ENCODE data around the gene RIMS3. TPM values are rescaled to one million over a fixed set of nuclear protein-coding genes. Genes with fewer than 3 reads are reported as not detected.

Gene RIMS3
- total RNA-seq, 1 experiment from 2014 or later: 5.7 TPM

DNA sequence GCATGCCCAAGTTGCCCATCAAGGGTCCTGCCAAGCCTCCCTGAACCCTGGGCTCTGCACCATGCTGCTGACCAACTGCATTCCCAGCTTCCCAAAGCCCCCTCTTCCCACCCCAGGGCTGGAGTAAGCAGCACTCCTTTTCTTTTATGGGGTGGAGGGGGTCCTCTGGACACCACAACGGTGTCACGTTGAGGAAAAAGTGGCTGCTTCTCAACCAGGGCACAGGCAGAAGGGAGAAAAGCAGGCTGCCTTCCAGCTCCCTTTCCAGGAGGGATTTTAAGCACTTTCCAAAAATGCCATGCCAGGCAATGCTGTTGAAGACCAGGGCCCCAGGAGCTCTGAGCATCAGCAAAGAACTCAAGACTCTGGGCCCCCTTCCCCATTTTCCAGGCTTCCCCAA lies 691 bp downstream of the RIMS3 start:
- H3K4me3 ChIP-seq (ENCODE audit: low read depth in 2 of 2, low read length in 2 of 2): peak overlapping the region; percentile 20 to 53; a peak in 3 of 4 replicates
- no peak for DNase-seq (ENCODE audit: low read depth, low spot score)
- ChIA-PET POLR2A (interaction anchor here (0.6 kb wide), 2 partner anchors 83 to 276 kb away, joined by 6 to 12 read pairs; no protein-coding TSS in a partner anchor), CTCF (interaction anchor here (0.6 kb wide), 1 partner anchor 1469 kb away, joined by 3 read pairs; no protein-coding TSS in a partner anchor)
- no peaks in the 10 kb centered on the region for H3K9me3 ChIP-seq (ENCODE audit: control insufficient read depth, insufficient read depth, low read depth, low read length)
- BruUV-seq (replicated peaks): no TSS peak
- H3K36me3 ChIP-seq (ENCODE audit: control insufficient read depth, insufficient read depth, low read length): no peaks in the 10 kb centered on the region
- intact Hi-C loops (cut with micrococcal nuclease; ENCODE audit: unreplicated experiment) (loop anchor here (5.0 kb wide), 1 partner anchor 52 kb away; no protein-coding TSS in a partner anchor), in situ Hi-C loops (cut with HindIII; ENCODE audit: low pct_unique_long_range_greater_than_20kb, low sequenced_read_pairs) (no loop called here)
- TF ChIP-seq, protein P1, sequence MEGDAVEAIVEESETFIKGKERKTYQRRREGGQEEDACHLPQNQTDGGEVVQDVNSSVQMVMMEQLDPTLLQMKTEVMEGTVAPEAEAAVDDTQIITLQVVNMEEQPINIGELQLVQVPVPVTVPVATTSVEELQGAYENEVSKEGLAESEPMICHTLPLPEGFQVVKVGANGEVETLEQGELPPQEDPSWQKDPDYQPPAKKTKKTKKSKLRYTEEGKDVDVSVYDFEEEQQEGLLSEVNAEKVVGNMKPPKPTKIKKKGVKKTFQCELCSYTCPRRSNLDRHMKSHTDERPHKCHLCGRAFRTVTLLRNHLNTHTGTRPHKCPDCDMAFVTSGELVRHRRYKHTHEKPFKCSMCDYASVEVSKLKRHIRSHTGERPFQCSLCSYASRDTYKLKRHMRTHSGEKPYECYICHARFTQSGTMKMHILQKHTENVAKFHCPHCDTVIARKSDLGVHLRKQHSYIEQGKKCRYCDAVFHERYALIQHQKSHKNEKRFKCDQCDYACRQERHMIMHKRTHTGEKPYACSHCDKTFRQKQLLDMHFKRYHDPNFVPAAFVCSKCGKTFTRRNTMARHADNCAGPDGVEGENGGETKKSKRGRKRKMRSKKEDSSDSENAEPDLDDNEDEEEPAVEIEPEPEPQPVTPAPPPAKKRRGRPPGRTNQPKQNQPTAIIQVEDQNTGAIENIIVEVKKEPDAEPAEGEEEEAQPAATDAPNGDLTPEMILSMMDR (IDR thresholded peaks at IDR 0.05): no peak
- TF ChIP-seq POLR2AphosphoS5 (IDR thresholded peaks at IDR 0.05; ENCODE audit: low read depth, low read length): no peak
- no peak for TF ChIP-seq TCF7L2 (IDR thresholded peaks at IDR 0.05; ENCODE audit: low read depth, low read length)
- TF ChIP-seq REST (IDR thresholded peaks at IDR 0.05; ENCODE audit: insufficient read depth in 1 of 2, low read depth in 2 of 2, low read length in 1 of 2): no peak
- TF ChIP-seq SIN3A (IDR thresholded peaks at IDR 0.05; ENCODE audit: borderline replicate concordance, insufficient read depth, low read depth, low read length): no peak
- H3K27ac ChIP-seq (ENCODE audit: low read length): no peak overlapping the region
- no peaks in the 10 kb centered on the region for H3K27me3 ChIP-seq (ENCODE audit: control insufficient read depth, insufficient read depth, low read length)
- ATAC-seq: no peak
- H3K4me1 ChIP-seq (ENCODE audit: control insufficient read depth, insufficient read depth, low read length): peaks cover 5% of the 10 kb centered on the region

GRCh38 chr1:40664167-40664537 lies 1.3 kb downstream of the RIMS3 start:
- peaks cover 5% of the 10 kb centered on the region for H3K4me1 ChIP-seq (ENCODE audit: control insufficient read depth, insufficient read depth, low read length)
- DNase-seq (ENCODE audit: low read depth, low spot score) (no peak), ATAC-seq (no peak)
- intact Hi-C loops (cut with micrococcal nuclease; ENCODE audit: unreplicated experiment): no loop called here
- ChIA-PET POLR2A (no interaction called here), CTCF (no interaction called here)
- no TSS peak for BruUV-seq (replicated peaks)
- in situ Hi-C loops (cut with HindIII; ENCODE audit: low pct_unique_long_range_greater_than_20kb, low sequenced_read_pairs): no loop called here
- no peak overlapping the region for H3K4me3 ChIP-seq (ENCODE audit: low read depth in 2 of 2, low read length in 2 of 2)
- no peaks in the 10 kb centered on the region for H3K27me3 ChIP-seq (ENCODE audit: control insufficient read depth, insufficient read depth, low read length)
- no peak overlapping the region for H3K27ac ChIP-seq (ENCODE audit: low read length)
- TF ChIP-seq, protein P1 (IDR thresholded peaks at IDR 0.05): no peak
- TF ChIP-seq POLR2AphosphoS5 (IDR thresholded peaks at IDR 0.05; ENCODE audit: low read depth, low read length): no peak
- no peak for TF ChIP-seq REST (IDR thresholded peaks at IDR 0.05; ENCODE audit: insufficient read depth in 1 of 2, low read depth in 2 of 2, low read length in 1 of 2)
- no peak for TF ChIP-seq TCF7L2 (IDR thresholded peaks at IDR 0.05; ENCODE audit: low read depth, low read length)
- TF ChIP-seq SIN3A (IDR thresholded peaks at IDR 0.05; ENCODE audit: borderline replicate concordance, insufficient read depth, low read depth, low read length): no peak
- no peaks in the 10 kb centered on the region for H3K36me3 ChIP-seq (ENCODE audit: control insufficient read depth, insufficient read depth, low read length)
- no peaks in the 10 kb centered on the region for H3K9me3 ChIP-seq (ENCODE audit: control insufficient read depth, insufficient read depth, low read depth, low read length)
